ENCODE measurements around the gene CD79B. TPM values are rescaled to one million over a fixed set of nuclear protein-coding genes. Genes with fewer than 3 reads are reported as not detected.

The CD79B gene
- total and polyA plus RNA-seq, 9 of the 15 experiments (the other 6 are each of a cell fraction or from before 2014, with no cell fraction given): 0.15 to 0.62 (median 0.44) TPM; not detected in 2

DNA sequence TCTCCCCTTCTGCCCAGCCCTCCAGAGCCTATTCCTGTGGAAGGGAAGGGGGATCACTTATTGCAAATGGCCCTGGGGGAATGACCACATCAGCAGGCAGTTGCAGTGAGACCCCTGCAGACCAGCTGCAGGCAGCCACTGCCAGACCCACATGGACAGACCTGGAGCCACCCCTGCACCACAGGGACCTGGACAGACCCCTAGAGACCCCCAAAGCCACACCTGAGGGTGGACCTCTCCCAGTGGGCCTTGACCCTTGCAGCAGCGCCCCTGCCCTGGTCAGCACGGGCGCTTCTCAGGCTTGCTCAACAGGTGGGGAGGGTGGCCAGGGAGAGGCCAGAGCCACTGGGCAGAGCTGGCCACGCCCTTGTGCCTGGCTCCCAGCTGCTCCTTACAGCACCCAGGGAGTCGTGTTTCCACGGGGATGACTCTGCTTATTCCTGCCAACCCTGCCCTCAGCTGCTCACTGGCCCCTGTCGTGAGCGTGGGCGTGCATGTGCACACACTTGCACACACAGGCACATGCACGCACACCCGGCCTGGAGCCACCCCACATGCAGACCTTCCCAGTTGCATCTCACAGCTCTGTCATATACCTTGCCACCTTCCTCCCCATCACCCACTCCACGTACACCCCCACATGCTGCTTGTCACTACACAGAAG lies 41.9 kb upstream of the CD79B start:
- intact Hi-C loops (cut with micrococcal nuclease): no loop called here
- H3K4me2 ChIP-seq (ENCODE audit: insufficient read depth, low read length): no peak overlapping the region
- ATAC-seq: no peak
- in situ Hi-C loops (cut with MboI): no loop called here
- peaks cover 0 to 28% of the 10 kb centered on the region in 2 experiments; a peak in 3 of 5 replicates for H3K27me3 ChIP-seq (ENCODE audit: control insufficient read depth in 2 of 2, insufficient read depth in 2 of 2, low read length in 2 of 2)
- no peaks in the 10 kb centered on the region for H4K20me1 ChIP-seq (replicated peaks; ENCODE audit: control insufficient read depth, insufficient read depth, low read length)
- FAIRE-seq: no peak
- H3K79me2 ChIP-seq (ENCODE audit: control insufficient read depth, insufficient read depth, low read length): no peaks in the 10 kb centered on the region
- TF ChIP-seq, protein P1, sequence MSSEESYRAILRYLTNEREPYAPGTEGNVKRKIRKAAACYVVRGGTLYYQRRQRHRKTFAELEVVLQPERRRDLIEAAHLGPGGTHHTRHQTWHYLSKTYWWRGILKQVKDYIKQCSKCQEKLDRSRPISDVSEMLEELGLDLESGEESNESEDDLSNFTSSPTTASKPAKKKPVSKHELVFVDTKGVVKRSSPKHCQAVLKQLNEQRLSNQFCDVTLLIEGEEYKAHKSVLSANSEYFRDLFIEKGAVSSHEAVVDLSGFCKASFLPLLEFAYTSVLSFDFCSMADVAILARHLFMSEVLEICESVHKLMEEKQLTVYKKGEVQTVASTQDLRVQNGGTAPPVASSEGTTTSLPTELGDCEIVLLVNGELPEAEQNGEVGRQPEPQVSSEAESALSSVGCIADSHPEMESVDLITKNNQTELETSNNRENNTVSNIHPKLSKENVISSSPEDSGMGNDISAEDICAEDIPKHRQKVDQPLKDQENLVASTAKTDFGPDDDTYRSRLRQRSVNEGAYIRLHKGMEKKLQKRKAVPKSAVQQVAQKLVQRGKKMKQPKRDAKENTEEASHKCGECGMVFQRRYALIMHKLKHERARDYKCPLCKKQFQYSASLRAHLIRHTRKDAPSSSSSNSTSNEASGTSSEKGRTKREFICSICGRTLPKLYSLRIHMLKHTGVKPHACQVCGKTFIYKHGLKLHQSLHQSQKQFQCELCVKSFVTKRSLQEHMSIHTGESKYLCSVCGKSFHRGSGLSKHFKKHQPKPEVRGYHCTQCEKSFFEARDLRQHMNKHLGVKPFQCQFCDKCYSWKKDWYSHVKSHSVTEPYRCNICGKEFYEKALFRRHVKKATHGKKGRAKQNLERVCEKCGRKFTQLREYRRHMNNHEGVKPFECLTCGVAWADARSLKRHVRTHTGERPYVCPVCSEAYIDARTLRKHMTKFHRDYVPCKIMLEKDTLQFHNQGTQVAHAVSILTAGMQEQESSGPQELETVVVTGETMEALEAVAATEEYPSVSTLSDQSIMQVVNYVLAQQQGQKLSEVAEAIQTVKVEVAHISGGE (CRISPR knock-in tag; IDR thresholded peaks at IDR 0.05): peak in 1 of 3 experiments; percentile 25; a peak in 1 of 6 replicates
- no peak for TF ChIP-seq MED1 (CRISPR knock-in tag; IDR thresholded peaks at IDR 0.05; ENCODE audit: borderline replicate concordance)
- TF ChIP-seq ZNF586 (CRISPR knock-in tag; conservative IDR thresholded peaks at IDR 0.05): no peak
- TF ChIP-seq EGR1 (conservative IDR thresholded peaks at IDR 0.05): 0 out of 2 replicates have a peak, but pooled peaks have one; percentile 23
- TF ChIP-seq TCFL5 (CRISPR knock-in tag; conservative IDR thresholded peaks at IDR 0.05): no peak
- H2AFZ ChIP-seq (ENCODE audit: low read depth, low read length): no peak overlapping the region
- H3K4me3 ChIP-seq: no peak overlapping the region
- no TSS peak for BruUV-seq (replicated peaks)
- H3K36me3 ChIP-seq (ENCODE audit: control insufficient read depth, insufficient read depth, low read length): no peaks in the 10 kb centered on the region
- H3K27ac ChIP-seq (ENCODE audit: extremely low read depth, low read depth, low read length): no peak overlapping the region
- 23% methylated on average over 9 of the region's 12 CpGs for WGBS (ENCODE audit: insufficient coverage, low coverage, missing lambda C conversion rate)
- H3K9me1 ChIP-seq (ENCODE audit: control insufficient read depth, insufficient read depth, low read length): no peaks in the 10 kb centered on the region
- peak overlapping the region in 1 of 2 experiments; percentile 48; a peak in 1 of 4 replicates for H3K9ac ChIP-seq (ENCODE audit: insufficient read depth in 1 of 2, low read depth in 2 of 2, low read length in 2 of 2)
- H3K4me1 ChIP-seq (replicated peaks in 1 of 2; ENCODE audit: control insufficient read depth in 2 of 2, insufficient read depth in 2 of 2, low read length in 2 of 2): peaks cover 4 to 19% of the 10 kb centered on the region in 2 experiments; a peak in 4 of 5 replicates
- ChIA-PET CTCF (ENCODE audit: low intra/inter-chr PET ratio) (no interaction called here), POLR2A (interaction anchor here (0.7 to 1.2 kb wide), 3 partner anchors 10 to 39 kb away, joined by 3 to 5 read pairs (median 3); no protein-coding TSS in a partner anchor)
- no peak for DNase-seq (ENCODE audit: extremely low read depth in 1 of 4, low spot score in 3 of 4)
- no peaks in the 10 kb centered on the region for H3K9me3 ChIP-seq (replicated peaks; ENCODE audit: control insufficient read depth, insufficient read depth, low read depth, low read length)
